DND-41 (cell line): ENCODE measurements around the gene SNX22.

Source experiments
- ATAC-seq: fragments of 200-7000 bp; cut with Tn5 transposase; 3 replicates; pipeline ENCODE4 v1.9.1; 2021; ENCODE audit warnings: low read depth; ENCODE audit not compliant: insufficient read depth
- DNase-seq: peaks from one replicate; pipeline ENCODE4 v3.0.0-alpha.2; 2020
- H2AFZ ChIP-seq: 2 replicates; pipeline ENCODE4 v1.6.0; 2012; ENCODE audit warnings: low read depth, low read length
- H3K27ac ChIP-seq: 2 replicates; pipeline ENCODE4 v1.5.1; 2012; ENCODE audit warnings: low read length, inconsistent platforms
- H3K27me3 ChIP-seq: fragments of 200-600 bp; sonication (generic); 2 replicates; pipeline ENCODE4 v1.6.0; 2012; ENCODE audit warnings: low read length, mild to moderate bottlenecking, inconsistent platforms; ENCODE audit not compliant: insufficient read depth, poor library complexity
- H3K36me3 ChIP-seq: 2 replicates; pipeline ENCODE4 v1.5.1; 2012; ENCODE audit warnings: low read length, inconsistent platforms; ENCODE audit not compliant: insufficient read depth
- H3K4me1 ChIP-seq: 2 replicates; pipeline ENCODE4 v1.5.1; 2012; ENCODE audit warnings: mild to moderate bottlenecking, low read length; ENCODE audit not compliant: insufficient read depth
- H3K4me2 ChIP-seq: 2 replicates; pipeline ENCODE4 v1.6.0; 2012; ENCODE audit warnings: mild to moderate bottlenecking, moderate library complexity, low read length, inconsistent platforms; ENCODE audit not compliant: insufficient read depth
- H3K4me3 ChIP-seq, 2 experiments: fragments of 200-600 bp in 1 of 2; shearing (Covaris generic) in 1 of 2; 2 replicates each; pipeline ENCODE4 v1.5.1; 2012 to 2016; ENCODE audit warnings: inconsistent platforms in 2 of 2, low read length in 2 of 2, mild to moderate bottlenecking in 2 of 2, low read depth in 1 of 2, moderate library complexity in 1 of 2
- H3K79me2 ChIP-seq: 2 replicates; pipeline ENCODE4 v1.6.0; 2012; ENCODE audit warnings: low read length, inconsistent platforms; ENCODE audit not compliant: insufficient read depth
- H3K9ac ChIP-seq: 2 replicates; pipeline ENCODE4 v1.6.0; 2012; ENCODE audit warnings: low read depth, mild to moderate bottlenecking, inconsistent platforms, low read length, moderate library complexity
- H3K9me3 ChIP-seq: 2 replicates; pipeline ENCODE4 v1.5.1; 2012; ENCODE audit warnings: low read length, moderate library complexity, mild to moderate bottlenecking, inconsistent platforms; ENCODE audit not compliant: insufficient read depth, severe bottlenecking
- H4K20me1 ChIP-seq: 2 replicates; pipeline ENCODE4 v1.6.0; 2012; ENCODE audit warnings: low read length; ENCODE audit not compliant: insufficient read depth
- CTCF ChIP-seq: IDR thresholded peaks from 2 replicates; pipeline ENCODE4 v1.5.1; 2012; ENCODE audit warnings: borderline replicate concordance, low read length, moderate library complexity, mild to moderate bottlenecking; ENCODE audit not compliant: poor library complexity, severe bottlenecking; ENCODE audit errors: extremely low read depth
- EZH2 ChIP-seq: IDR thresholded peaks from 3 replicates; pipeline ENCODE4 v1.6.1; 2012; ENCODE audit warnings: borderline replicate concordance, low read depth, mild to moderate bottlenecking, moderate library complexity, low read length, inconsistent platforms; ENCODE audit not compliant: severe bottlenecking

The SNX22 gene

DNA sequence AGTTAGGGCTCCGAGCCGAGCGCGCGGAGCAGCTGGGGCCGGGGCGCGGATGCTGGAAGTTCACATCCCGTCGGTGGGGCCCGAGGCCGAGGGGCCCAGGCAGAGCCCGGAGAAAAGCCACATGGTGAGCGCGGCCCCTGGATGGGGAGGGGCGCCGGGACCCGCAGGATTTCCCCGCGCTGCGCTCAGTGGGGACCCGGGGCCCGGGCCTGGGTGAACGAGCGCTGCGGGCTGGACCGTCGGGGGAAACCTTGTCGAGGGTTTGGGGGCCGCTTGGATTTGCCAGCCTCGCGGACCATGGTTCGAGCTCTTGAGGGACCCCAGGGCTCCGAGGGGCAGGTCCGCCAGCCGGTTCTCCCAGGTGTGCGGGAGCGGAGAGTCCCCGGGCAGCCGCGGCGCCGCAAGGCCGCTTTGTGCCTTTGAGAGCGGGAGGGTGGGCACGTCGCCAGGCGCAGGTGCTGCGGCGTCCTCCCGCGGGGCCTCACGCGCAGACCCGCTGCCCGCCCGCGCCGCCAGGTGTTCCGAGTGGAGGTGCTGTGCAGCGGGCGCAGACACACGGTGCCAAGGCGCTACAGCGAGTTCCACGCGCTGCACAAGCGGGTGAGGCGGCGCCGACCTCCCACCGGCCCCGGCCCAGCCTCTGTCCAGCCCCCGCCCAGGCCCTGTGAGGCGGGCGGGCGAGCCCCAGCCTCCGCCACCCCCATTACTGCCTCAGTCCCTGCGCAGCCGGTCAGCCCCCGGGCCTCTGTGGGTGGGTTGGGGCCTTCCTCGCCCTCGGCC is at the start of gene SNX22:
SNX22 (plus strand) TSS at position 5 of the 780 bp plus-strand sequence; CDS start at position 50, 45 bp downstream.
- H3K27ac ChIP-seq: no peak within 1 kb of the TSS
- no peaks in the 10 kb centered on the region for H3K79me2 ChIP-seq
- H3K36me3 ChIP-seq: peaks cover 28% of the 10 kb centered on the region
- ATAC-seq: no peak
- H3K9me3 ChIP-seq: no peaks in the 10 kb centered on the region
- TF ChIP-seq CTCF (no peak), EZH2 (no peak)
- no peak for DNase-seq
- H3K4me2 ChIP-seq: no peak within 1 kb of the TSS
- H3K9ac ChIP-seq: no peak within 1 kb of the TSS
- peaks cover 8% of the 10 kb centered on the region; the same call in 1 of the 2 replicates for H4K20me1 ChIP-seq
- no peaks in the 10 kb centered on the region for H3K27me3 ChIP-seq
- H3K4me3 ChIP-seq: no peak within 1 kb of the TSS
- H2AFZ ChIP-seq: no peak within 1 kb of the TSS
- peaks cover 11% of the 10 kb centered on the region for H3K4me1 ChIP-seq

DNA sequence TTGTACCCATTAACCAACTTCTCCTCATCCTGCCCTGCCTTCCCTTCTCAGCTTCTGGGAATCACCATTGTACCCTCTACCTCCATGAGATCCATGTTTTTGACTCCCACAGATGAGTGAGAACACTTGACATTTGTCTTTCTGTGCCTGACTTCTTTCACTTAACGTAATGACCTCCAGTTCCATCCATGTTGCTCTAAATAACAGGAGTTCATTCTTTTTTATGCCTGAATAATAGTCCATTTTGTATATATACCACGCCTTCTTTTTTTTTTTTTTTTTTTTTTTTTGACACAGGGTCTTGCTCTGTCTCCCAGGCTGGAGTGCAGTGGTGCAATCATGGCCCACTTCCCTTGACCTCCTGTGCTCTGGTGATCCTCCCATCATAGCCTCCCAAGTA is 49.0 kb upstream of the SNX22 start:
- Histone ChIP-seq H3K36me3 (no peaks in the 10 kb centered on the region), H3K4me3 (no peak overlapping the region), H3K9ac (no peak overlapping the region), H2AFZ (no peak overlapping the region), H3K9me3 (no peaks in the 10 kb centered on the region), H3K4me2 (no peak overlapping the region), H3K27ac (no peak overlapping the region), H3K27me3 (no peaks in the 10 kb centered on the region), H3K4me1 (peaks cover 16% of the 10 kb centered on the region), H4K20me1 (peaks cover 62% of the 10 kb centered on the region), H3K79me2 (peaks cover 99% of the 10 kb centered on the region)
- TF ChIP-seq EZH2: no peak
- TF ChIP-seq CTCF: no peak
- no peak for ATAC-seq
- no peak for DNase-seq

DNA sequence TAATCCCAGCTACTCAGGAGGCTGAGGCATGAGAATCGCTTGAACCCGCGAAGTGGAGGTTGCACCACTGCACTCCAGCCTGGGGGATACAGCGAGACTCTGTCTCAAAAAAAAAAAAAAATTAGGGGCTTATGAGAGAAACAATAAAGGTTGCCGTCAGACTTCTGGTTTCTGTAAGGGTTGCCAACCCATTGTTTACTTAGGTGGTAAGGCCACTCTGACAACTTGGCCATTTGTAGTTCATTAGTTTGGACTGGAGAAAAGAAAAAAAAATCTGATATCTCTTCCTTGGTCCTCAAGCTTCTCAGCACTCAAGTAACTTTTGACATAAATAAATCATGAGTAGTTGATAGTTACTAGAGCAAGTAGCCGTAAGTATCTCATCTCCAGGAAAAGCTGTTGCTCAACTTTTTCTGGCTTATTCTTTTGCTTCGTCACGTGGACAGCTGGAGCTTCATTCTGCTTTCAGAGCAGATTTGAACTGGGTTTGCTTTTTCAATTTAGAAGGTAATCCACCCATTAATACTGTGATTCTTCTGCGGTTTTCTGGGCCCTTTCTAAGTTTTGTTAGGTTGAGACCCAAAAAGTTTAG is 46.3 kb upstream of the SNX22 start:
- H3K4me1 ChIP-seq: peaks cover 3% of the 10 kb centered on the region; the same call in 1 of the 2 replicates
- no peaks in the 10 kb centered on the region for H3K36me3 ChIP-seq
- no peaks in the 10 kb centered on the region for H3K9me3 ChIP-seq
- H3K79me2 ChIP-seq: peaks cover 98% of the 10 kb centered on the region
- DNase-seq (no peak), ATAC-seq (no peak)
- H3K27ac ChIP-seq: no peak overlapping the region
- no peaks in the 10 kb centered on the region for H3K27me3 ChIP-seq
- TF ChIP-seq EZH2 (no peak), CTCF (no peak)
- no peak overlapping the region for H3K4me2 ChIP-seq
- peaks cover 57% of the 10 kb centered on the region for H4K20me1 ChIP-seq
- H3K4me3 ChIP-seq: no peak overlapping the region
- no peak overlapping the region for H2AFZ ChIP-seq
- no peak overlapping the region for H3K9ac ChIP-seq
